Activated naive CD8-positive, alpha-beta T cell treated with anti-CD3 and anti-CD28 coated beads, Interleukin-2, amount 50 U/mL, for 24 hours (primary cell): ENCODE measurements around the gene SPINT4.
"Not testable (repeated sequence)": the region's sequence is repeated elsewhere in the genome, so short reads cannot be mapped to it uniquely, and the experiment has no call there.

Experiments used
- ATAC-seq: fragments of 150-1000 bp; cut with Tn5 transposase; one replicate; pipeline ENCODE4 v1.10.0; 2021
- DNase-seq: peaks from one replicate; pipeline ENCODE4 v3.0.0; 2021
- H3K27ac Mint-ChIP-seq: one replicate; pipeline ENCODE4 v1.8.0; 2021; ENCODE audit warnings: mild to moderate bottlenecking, mixed read lengths
- H3K27me3 Mint-ChIP-seq: one replicate; pipeline ENCODE4 v1.8.0; 2021; ENCODE audit warnings: mixed read lengths
- H3K36me3 Mint-ChIP-seq: one replicate; pipeline ENCODE4 v1.8.0; 2021; ENCODE audit warnings: low read depth, mixed read lengths
- H3K4me1 Mint-ChIP-seq: one replicate; pipeline ENCODE4 v1.8.0; 2021; ENCODE audit warnings: mixed read lengths
- H3K4me3 Mint-ChIP-seq: one replicate; pipeline ENCODE4 v1.8.0; 2021; ENCODE audit warnings: mild to moderate bottlenecking, moderate library complexity, mixed read lengths
- H3K9me3 Mint-ChIP-seq: one replicate; pipeline ENCODE4 v1.8.0; 2021; ENCODE audit warnings: mixed read lengths

Gene SPINT4

DNA sequence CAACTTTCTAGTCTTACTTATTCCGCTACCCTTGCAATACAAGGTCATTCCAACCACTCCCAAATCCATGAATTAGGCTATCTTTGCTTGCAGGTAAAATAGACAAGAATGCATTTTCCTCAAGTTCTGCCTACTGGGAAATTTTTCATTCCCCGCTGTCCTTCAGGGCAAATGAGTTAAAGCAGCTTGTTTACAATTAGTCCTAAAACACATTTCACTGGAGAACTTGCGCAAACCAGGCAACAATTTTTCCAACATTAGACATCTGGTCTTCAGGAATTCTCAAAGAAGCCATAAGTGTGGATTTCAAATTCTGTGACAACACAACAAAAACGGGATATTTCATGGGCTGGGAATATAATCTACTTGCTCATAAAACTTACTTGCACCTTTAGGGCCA is 20.4 kb downstream of the SPINT4 start:
- Mint-ChIP-seq H3K4me1 (peaks cover 6% of the 10 kb centered on the region), H3K27me3 (peaks cover 37% of the 10 kb centered on the region)

DNA sequence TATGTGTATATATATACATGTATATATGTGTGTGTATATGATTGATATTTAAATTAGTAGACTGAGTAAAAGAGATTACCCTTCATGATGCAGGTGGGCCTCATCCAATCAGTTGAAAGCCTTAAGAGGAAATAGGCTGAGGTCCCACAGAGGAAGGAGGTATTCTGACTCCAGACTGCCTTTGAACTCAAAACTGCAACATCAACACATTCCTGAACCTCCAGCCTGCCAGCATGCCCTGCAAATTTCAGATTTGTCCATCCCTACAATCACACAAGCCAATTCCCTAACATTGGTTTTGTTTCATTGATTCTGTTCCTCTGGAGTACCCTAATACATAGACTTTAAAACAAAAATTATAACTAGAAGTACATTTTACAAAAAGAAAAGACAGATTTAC is 22.9 kb downstream of the SPINT4 start:
- no peak for DNase-seq
- H3K27ac Mint-ChIP-seq, result no peak overlapping the region
- H3K4me1 Mint-ChIP-seq, result peaks cover 7% of the 10 kb centered on the region
- peaks cover 51% of the 10 kb centered on the region for H3K27me3 Mint-ChIP-seq
- H3K4me3 Mint-ChIP-seq, result no peak overlapping the region
- H3K9me3 Mint-ChIP-seq, result no peaks in the 10 kb centered on the region
- H3K36me3 Mint-ChIP-seq, result no peaks in the 10 kb centered on the region
- ATAC-seq, result no peak

More for the DNA sequence above, 20.4 kb downstream of the SPINT4 start:
- no peak overlapping the region for H3K4me3 Mint-ChIP-seq
- no peak overlapping the region for H3K27ac Mint-ChIP-seq
- DNase-seq, result no peak
- H3K36me3 Mint-ChIP-seq, result no peaks in the 10 kb centered on the region
- no peaks in the 10 kb centered on the region for H3K9me3 Mint-ChIP-seq
- ATAC-seq, result no peak

DNA sequence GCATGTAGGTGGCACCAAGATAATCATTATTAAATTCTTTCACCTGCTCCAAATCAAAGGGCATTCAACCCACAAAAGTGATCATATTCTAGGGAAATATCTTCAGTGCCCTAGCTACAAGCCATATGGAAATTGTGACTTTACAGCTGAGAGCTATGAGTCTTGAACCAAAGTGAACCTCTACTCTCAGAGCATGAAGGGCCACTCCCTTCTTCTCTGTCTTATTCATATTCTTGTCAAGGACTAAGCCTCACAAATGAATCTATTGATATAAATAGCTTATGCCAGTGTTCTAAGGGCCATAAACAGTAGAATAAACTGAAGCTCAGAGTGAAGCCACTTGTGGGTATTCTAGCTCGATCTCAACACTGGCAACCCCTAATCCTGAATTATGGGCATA is 29.6 kb downstream of the SPINT4 start:
- peaks cover 11% of the 10 kb centered on the region for H3K9me3 Mint-ChIP-seq
- H3K36me3 Mint-ChIP-seq, result peaks cover 8% of the 10 kb centered on the region
- H3K27me3 Mint-ChIP-seq, result peaks cover 38% of the 10 kb centered on the region
- peaks cover 40% of the 10 kb centered on the region for H3K4me1 Mint-ChIP-seq
- H3K4me3 Mint-ChIP-seq, result peak overlapping the region; percentile 30
- peak overlapping the region; percentile 93 for H3K27ac Mint-ChIP-seq
- ATAC-seq (peak; percentile 90), DNase-seq (no peak)

DNA sequence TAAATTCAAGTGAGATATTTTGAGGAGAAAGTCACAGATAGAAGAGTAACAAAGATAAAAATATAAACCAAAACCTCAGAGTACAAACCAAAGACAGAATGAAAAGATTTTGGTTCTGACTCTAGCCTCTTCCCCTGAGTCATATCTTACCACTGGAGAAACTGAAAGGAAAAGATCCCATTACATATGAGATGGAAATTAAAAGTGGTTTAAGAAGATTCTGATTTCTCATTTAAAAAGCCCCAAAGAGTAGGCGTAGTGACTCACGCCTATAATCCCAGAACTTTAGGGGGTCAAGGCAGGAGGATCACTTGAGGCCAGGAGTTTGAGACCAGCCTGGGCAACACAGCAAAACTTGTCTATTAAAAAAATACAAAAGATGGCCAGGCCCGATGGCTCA is 30.6 kb downstream of the SPINT4 start:
- H3K4me3 Mint-ChIP-seq, result peak overlapping the region; percentile 30
- peaks cover 11% of the 10 kb centered on the region for H3K9me3 Mint-ChIP-seq
- peak; percentile 29 for DNase-seq
- H3K27me3 Mint-ChIP-seq, result peaks cover 28% of the 10 kb centered on the region
- peak; percentile 77 for ATAC-seq
- peaks cover 8% of the 10 kb centered on the region for H3K36me3 Mint-ChIP-seq
- peak overlapping the region; percentile 93 for H3K27ac Mint-ChIP-seq
- H3K4me1 Mint-ChIP-seq, result peaks cover 40% of the 10 kb centered on the region

DNA sequence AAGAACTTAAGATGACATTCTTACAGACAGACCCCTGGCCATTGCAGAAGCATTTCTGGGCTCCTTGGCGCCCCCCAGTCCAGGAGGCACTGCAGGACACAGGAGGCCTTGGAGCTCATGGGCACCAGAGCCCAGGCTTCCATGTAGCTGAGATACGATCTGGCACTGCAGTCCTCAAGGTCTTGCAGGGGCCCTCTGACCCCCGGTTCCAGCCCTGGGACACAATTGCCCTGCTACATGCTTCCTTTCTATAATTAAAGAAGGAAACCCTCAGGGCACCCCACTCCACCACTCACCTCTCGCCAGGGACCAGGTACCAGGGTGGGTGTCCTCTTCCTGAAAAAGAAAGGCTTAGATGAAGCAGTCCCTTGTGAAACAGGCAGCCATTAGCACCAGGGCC is 35.9 kb downstream of the SPINT4 start:
- DNase-seq, result no peak
- no peak overlapping the region for H3K4me3 Mint-ChIP-seq

DNA sequence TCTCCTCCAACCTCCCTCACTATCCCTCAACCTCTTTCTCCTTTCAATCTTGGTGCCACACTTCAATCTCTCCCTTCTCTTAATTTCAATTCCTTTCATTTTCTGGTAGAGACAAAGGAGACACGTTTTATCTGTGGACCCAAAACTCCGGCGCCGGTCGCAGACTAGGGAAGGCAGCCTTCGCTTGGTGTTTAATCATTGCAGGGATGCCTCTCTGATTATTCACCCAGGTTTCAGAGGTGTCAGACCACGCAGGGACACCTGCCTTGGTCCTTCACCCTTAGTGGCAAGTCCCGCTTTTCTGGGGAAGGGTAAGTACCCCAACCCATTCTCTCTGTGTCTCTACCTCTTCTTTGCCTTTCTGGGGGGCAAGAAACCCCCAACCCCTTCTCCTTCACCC is 37.8 kb downstream of the SPINT4 start:
- H3K36me3 Mint-ChIP-seq, H3K27ac Mint-ChIP-seq, ATAC-seq, DNase-seq, H3K9me3 Mint-ChIP-seq, H3K4me1 Mint-ChIP-seq, H3K4me3 Mint-ChIP-seq: not testable (repeated sequence)
- peaks cover 17% of the 10 kb centered on the region for H3K27me3 Mint-ChIP-seq

More for the DNA sequence above, 35.9 kb downstream of the SPINT4 start:
- Mint-ChIP-seq H3K27me3 (peaks cover 19% of the 10 kb centered on the region), H3K27ac (no peak overlapping the region), H3K36me3 (peaks cover 8% of the 10 kb centered on the region), H3K9me3 (peaks cover 11% of the 10 kb centered on the region), H3K4me1 (peaks cover 15% of the 10 kb centered on the region)
- ATAC-seq, result no peak

DNA sequence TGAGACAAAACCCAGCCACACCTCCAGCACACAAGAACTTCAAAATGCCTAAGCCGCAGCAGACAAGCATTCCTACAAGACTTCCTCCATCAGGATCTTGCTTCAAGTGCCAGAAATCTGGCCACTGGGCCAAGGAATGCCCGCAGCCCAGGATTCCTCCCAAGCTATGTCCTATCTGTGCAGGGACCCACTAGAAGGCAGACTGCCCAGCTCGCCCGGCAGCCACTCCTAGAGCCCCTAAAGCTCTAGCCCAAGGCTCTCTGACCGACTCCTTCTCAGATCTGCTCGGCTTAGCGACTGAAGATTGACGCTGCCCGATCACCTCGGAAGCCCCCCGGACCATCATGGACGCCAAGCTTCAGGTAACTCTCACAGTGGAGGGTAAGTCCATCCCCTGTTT is 39.8 kb downstream of the SPINT4 start:
- H3K36me3 Mint-ChIP-seq, H3K27ac Mint-ChIP-seq, H3K9me3 Mint-ChIP-seq: not testable (repeated sequence)

DNA sequence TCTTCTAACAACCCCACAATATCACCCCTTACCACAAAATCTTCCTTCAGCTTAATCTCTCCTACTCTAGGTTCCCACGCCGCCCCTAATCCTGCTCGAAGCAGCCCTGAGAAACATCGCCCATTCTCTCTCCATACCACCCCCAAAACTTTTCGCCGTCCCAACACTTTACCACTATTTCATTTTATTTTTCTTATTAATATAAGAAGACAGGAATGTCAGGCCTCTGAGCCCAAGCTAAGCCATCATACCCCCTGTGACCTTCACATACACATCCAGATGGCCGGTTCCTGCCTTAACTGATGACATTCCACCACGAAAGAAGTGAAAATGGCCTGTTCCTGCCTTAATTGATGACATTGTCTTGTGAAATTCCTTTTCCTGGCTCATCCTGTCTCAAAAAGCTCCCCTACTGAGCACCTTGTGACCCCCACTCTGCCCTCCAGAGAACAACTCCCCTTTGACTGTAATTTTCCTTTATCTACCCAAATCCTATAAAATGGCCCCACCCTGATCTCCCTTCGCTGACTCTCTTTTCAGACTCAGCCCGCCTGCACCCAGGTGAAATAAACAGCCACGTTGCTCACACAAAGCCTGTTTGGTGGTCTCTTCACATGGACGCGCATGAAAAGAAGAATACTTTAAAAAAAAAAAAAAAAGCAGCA is 42.6 kb downstream of the SPINT4 start:
- H3K4me3 Mint-ChIP-seq, H3K36me3 Mint-ChIP-seq, ATAC-seq, DNase-seq, H3K27ac Mint-ChIP-seq, H3K9me3 Mint-ChIP-seq, H3K27me3 Mint-ChIP-seq, H3K4me1 Mint-ChIP-seq: not testable (repeated sequence)

More for the DNA sequence above, 39.8 kb downstream of the SPINT4 start:
- H3K4me1 Mint-ChIP-seq, ATAC-seq, H3K4me3 Mint-ChIP-seq, DNase-seq: not testable (repeated sequence)
- peaks cover 11% of the 10 kb centered on the region for H3K27me3 Mint-ChIP-seq

DNA sequence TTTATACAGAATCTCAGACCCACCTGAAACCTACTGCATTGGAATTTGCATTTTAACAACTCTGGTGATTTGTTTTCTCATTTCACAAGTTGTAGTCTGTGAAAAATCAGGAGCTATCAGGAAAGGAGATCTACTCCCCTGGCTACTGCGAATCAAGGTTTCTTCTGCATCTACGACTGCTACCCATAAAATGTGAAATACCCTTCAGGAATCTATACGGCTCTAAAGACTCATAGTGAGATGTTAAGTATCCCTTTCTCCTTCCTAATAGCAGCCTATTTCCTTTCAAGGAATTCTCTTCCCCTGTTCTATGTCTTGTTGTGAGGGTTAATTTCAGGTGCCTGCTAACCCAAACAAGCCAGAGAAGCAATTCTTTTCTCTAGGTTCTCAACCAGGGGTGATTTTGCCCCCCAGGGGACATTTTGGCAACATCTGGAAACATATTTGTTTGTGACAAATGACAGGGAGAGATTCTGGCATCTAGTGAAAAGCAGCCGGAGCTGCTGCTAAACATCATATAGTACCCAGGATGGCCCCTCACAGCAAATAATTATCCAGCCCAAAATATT is 43.2 kb downstream of the SPINT4 start:
- Mint-ChIP-seq H3K9me3 (no peaks in the 10 kb centered on the region), H3K4me3 (no peak overlapping the region), H3K27ac (no peak overlapping the region), H3K36me3 (no peaks in the 10 kb centered on the region), H3K4me1 (peaks cover 3% of the 10 kb centered on the region), H3K27me3 (peaks cover 8% of the 10 kb centered on the region)
- ATAC-seq (no peak), DNase-seq (no peak)

DNA sequence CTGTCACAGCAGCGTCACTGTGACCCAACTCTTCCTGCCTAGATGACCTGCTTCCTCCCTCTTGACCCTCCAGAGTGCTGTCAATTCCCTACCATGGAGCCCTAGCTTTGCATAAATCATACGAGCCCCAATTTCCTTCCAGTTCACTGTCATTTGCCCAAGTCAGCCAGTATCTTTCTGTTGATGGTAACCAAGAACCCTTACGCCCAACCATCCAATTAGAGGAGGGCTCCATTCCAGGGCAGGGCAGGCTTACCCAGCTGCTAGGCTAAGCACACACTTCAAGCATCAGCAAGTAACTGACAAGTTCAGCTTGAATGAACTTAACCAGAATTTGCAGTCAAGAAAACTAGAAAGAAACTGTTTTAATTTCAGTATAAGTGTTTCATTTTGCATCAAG is 43.8 kb downstream of the SPINT4 start:
- Mint-ChIP-seq H3K4me1 (peaks cover 6% of the 10 kb centered on the region), H3K9me3 (no peaks in the 10 kb centered on the region), H3K36me3 (no peaks in the 10 kb centered on the region), H3K27me3 (peaks cover 3% of the 10 kb centered on the region), H3K4me3 (no peak overlapping the region), H3K27ac (no peak overlapping the region)
- ATAC-seq (no peak), DNase-seq (no peak)

DNA sequence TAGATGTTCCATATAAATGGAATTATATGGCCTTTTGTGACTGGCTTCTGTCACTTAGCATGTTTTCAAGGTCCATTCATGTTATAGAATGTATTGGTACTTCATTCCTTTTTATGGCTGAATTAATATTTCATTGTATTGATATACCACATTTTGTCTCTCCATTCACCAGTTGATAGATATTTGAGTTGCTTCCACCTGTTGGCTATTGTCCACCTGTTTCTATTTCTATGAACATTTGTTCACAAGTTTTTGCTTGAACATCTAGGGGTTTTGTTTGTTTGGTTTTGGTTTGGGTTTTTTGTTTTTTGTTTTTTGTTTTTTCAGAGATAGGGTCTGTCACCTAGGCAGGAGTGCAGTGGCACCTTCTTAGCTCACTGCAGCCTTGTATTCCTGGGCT is 46.3 kb downstream of the SPINT4 start:
- Mint-ChIP-seq H3K27me3 (peaks cover 4% of the 10 kb centered on the region), H3K4me1 (peaks cover 12% of the 10 kb centered on the region), H3K9me3 (no peaks in the 10 kb centered on the region), H3K36me3 (no peaks in the 10 kb centered on the region), H3K27ac (no peak overlapping the region), H3K4me3 (no peak overlapping the region)
- ATAC-seq (no peak), DNase-seq (no peak)

DNA sequence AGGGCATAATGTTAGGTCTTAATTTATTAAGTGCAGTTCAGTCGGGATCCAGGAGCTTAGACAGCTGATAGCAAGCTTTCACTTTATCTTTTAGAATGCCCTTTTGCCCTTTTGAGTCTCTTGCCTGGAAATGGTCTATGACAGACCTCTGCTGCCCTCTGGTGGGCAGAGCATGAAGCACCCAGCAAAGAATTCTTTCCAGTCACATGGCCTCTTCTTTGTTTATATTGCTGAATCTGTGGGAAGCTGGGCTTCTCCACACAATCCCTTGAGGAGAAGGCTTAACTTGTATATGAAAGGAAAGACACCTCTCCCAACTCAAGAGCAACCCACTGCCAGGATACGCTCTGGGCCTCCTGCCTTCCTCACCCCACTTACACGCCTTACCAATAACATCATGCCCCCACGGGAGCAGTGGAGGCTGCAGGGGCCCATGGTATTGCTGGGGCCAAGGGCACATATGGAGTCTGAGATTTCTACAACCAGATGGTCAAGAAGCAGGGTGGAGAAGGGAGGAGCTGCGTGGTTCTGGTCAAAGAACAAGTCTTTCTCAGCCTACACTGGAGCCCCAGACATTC is 49.1 kb downstream of the SPINT4 start:
- H3K4me3 Mint-ChIP-seq, result no peak overlapping the region
- peak; percentile 79 for DNase-seq
- no peak overlapping the region for H3K27ac Mint-ChIP-seq
- peaks cover 9% of the 10 kb centered on the region for H3K4me1 Mint-ChIP-seq
- peaks cover 10% of the 10 kb centered on the region for H3K27me3 Mint-ChIP-seq
- no peaks in the 10 kb centered on the region for H3K36me3 Mint-ChIP-seq
- peak; percentile 77 for ATAC-seq
- no peaks in the 10 kb centered on the region for H3K9me3 Mint-ChIP-seq

DNA sequence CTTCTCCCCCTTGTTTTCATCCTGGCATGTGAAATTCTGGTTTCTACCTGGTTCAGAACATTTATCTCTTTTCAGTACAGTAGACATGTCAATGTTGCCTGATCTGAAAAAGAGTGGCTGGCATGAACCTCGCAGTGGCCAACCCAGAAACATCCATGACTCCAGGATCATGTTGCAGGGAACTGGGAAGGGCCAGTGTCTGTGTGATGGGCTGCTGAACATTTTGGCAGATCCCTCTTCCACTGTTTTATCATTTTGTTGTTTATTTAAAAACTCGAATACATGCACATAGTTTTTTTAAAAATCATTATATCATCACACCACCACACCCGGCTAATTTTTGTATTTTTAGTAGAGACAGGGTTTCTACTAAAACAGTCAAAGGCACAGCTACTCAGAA is 50.5 kb downstream of the SPINT4 start:
- Mint-ChIP-seq H3K4me1 (peaks cover 9% of the 10 kb centered on the region), H3K27me3 (peaks cover 10% of the 10 kb centered on the region), H3K36me3 (no peaks in the 10 kb centered on the region), H3K4me3 (no peak overlapping the region), H3K27ac (no peak overlapping the region), H3K9me3 (no peaks in the 10 kb centered on the region)
- DNase-seq (no peak), ATAC-seq (no peak)

DNA sequence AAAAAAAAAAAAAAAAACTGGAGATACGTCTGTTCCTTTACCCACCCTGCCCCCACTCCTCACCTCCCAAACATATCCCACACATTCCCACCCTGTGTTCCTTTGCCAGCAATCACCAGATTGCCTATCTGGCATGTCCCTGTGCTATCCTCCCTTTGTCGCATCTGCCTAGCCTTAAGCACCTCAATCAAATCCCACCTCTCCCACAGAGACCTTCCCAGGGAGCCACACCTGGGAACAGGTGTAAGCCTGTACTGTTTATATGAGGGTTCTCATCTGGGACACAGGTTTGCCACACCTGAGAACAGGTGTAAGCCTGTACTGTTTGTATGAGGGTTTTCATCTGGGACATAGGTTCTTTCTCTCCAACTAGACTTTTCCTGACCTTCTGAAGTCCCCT is 52.8 kb downstream of the SPINT4 start:
- Mint-ChIP-seq H3K27me3 (peaks cover 13% of the 10 kb centered on the region), H3K4me1 (peaks cover 13% of the 10 kb centered on the region), H3K9me3 (no peaks in the 10 kb centered on the region), H3K36me3 (no peaks in the 10 kb centered on the region), H3K27ac (no peak overlapping the region), H3K4me3 (no peak overlapping the region)
- ATAC-seq (no peak), DNase-seq (no peak)

DNA sequence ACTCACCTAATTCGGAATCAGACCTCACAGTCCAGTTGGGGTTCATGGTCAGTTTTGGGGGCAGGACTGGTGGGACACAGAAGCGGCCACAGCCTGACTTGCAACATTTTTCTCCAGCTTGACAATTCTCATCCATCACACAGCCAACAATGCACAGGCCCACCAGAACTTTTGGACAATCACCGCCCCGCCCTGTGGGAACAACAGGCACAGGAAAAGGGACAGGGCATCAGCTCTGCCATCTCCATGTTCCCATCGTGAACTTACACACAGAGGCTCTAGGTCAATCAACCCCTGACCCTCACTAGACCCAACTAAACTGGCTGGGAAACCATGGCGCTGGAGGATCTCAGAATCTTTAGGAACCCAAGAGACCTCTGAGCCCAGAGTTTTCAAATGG is 53.3 kb downstream of the SPINT4 start:
- Mint-ChIP-seq H3K4me3 (no peak overlapping the region), H3K36me3 (no peaks in the 10 kb centered on the region), H3K27me3 (peaks cover 16% of the 10 kb centered on the region), H3K9me3 (no peaks in the 10 kb centered on the region), H3K27ac (no peak overlapping the region), H3K4me1 (peaks cover 13% of the 10 kb centered on the region)
- DNase-seq (no peak), ATAC-seq (no peak)
